SK-N-SH treated with all-trans-retinoic acid at 6 μM for 48 hours (cell line): Measurements from ENCODE around the gene MILR1.

ENCODE experiments used
- ATAC-seq: fragments of 200-7000 bp; cut with Tn5 transposase; 3 replicates; pipeline ENCODE4 v1.9.1; 2020; ENCODE audit warnings: mild to moderate bottlenecking, moderate library complexity
- ARNTL ChIP-seq: fragments of 450-650 bp; formaldehyde crosslinking; IDR thresholded peaks from 2 replicates; pipeline ENCODE4 v1.5.0; 2020; ENCODE audit warnings: low read depth, mild to moderate bottlenecking, moderate library complexity, borderline replicate concordance
- BACH2 ChIP-seq: fragments of 250-450 bp; sonication (Bioruptor Pico); IDR thresholded peaks from 2 replicates; pipeline ENCODE4 v1.9.0; 2021; ENCODE audit warnings: mild to moderate bottlenecking, borderline replicate concordance
- CSDC2 ChIP-seq: fragments of 250-450 bp; sonication (Bioruptor Pico); IDR thresholded peaks from 2 replicates; pipeline ENCODE4 v1.5.0; 2020; ENCODE audit warnings: mild to moderate bottlenecking, moderate library complexity
- ESRRG ChIP-seq: fragments of 250-450 bp; sonication (Bioruptor Pico); IDR thresholded peaks from 2 replicates; pipeline ENCODE4 v1.6.1; 2021; ENCODE audit warnings: mild to moderate bottlenecking
- GLIS3 ChIP-seq: fragments of 250-450 bp; sonication (Bioruptor Pico); IDR thresholded peaks from 2 replicates; pipeline ENCODE4 v1.5.0; 2020; ENCODE audit warnings: mild to moderate bottlenecking, moderate library complexity
- ISL1 ChIP-seq: fragments of 250-450 bp; sonication (Bioruptor Pico); IDR thresholded peaks from 2 replicates; pipeline ENCODE4 v2.1.2; 2022; ENCODE audit warnings: mild to moderate bottlenecking, moderate library complexity
- OSR1 ChIP-seq: fragments of 250-450 bp; sonication (Bioruptor Pico); IDR thresholded peaks from 2 replicates; pipeline ENCODE4 v1.8.0; 2022; ENCODE audit warnings: moderate library complexity, mild to moderate bottlenecking, inconsistent platforms
- PPARA ChIP-seq: fragments of 250-450 bp; sonication (Bioruptor Pico); IDR thresholded peaks from 2 replicates; pipeline ENCODE4 v1.5.0; 2020; ENCODE audit warnings: mild to moderate bottlenecking, borderline replicate concordance
- SNAI2 ChIP-seq: fragments of 250-450 bp; sonication (Bioruptor Pico); IDR thresholded peaks from 2 replicates; pipeline ENCODE4 v1.5.0; 2020; ENCODE audit warnings: mild to moderate bottlenecking, moderate library complexity
- TCF4 ChIP-seq: fragments of 250-450 bp; sonication (Bioruptor Pico); IDR thresholded peaks from 2 replicates; pipeline ENCODE4 v1.8.0; 2021; ENCODE audit warnings: mild to moderate bottlenecking, moderate library complexity, borderline replicate concordance
- TOX ChIP-seq: fragments of 250-450 bp; sonication (Bioruptor Pico); IDR thresholded peaks from 2 replicates; pipeline ENCODE4 v1.8.0; 2021; ENCODE audit warnings: mild to moderate bottlenecking, moderate library complexity, borderline replicate concordance
- ZC3H10 ChIP-seq: fragments of 250-450 bp; sonication (Bioruptor Pico); IDR thresholded peaks from 2 replicates; pipeline ENCODE4 v1.5.1; 2021; ENCODE audit warnings: mild to moderate bottlenecking, moderate library complexity
- ZFP30 ChIP-seq: fragments of 450-650 bp; formaldehyde crosslinking; IDR thresholded peaks from 2 replicates; pipeline ENCODE4 v1.5.0; 2022; ENCODE audit warnings: mild to moderate bottlenecking, moderate library complexity
- ZNF565 ChIP-seq: fragments of 450-650 bp; formaldehyde crosslinking; conservative IDR thresholded peaks from 2 replicates; pipeline ENCODE4 v1.5.0; 2020; ENCODE audit warnings: low read depth, mild to moderate bottlenecking, moderate library complexity
- ZNF70 ChIP-seq: fragments of 450-650 bp; formaldehyde crosslinking; IDR thresholded peaks from 2 replicates; pipeline ENCODE4 v1.5.0; 2020; ENCODE audit warnings: mild to moderate bottlenecking, moderate library complexity
- ZNF8 ChIP-seq: fragments of 450-650 bp; formaldehyde crosslinking; IDR thresholded peaks from 2 replicates; pipeline ENCODE4 v1.5.0; 2020; ENCODE audit warnings: mild to moderate bottlenecking, moderate library complexity
- TF ChIP-seq, protein P1 (sequence below): fragments of 250-450 bp; sonication (Bioruptor Pico); IDR thresholded peaks from 2 replicates; pipeline ENCODE4 v1.5.1; 2020; ENCODE audit warnings: low read depth, mild to moderate bottlenecking, moderate library complexity
- TF ChIP-seq, protein P2 (sequence below): fragments of 250-450 bp; sonication (Bioruptor Pico); IDR thresholded peaks from 2 replicates; pipeline ENCODE4 v1.5.0; 2020; ENCODE audit warnings: mild to moderate bottlenecking, moderate library complexity
- TF ChIP-seq, protein P3 (sequence below): fragments of 250-450 bp; sonication (Bioruptor Pico); IDR thresholded peaks from 2 replicates; pipeline ENCODE4 v1.5.1; 2021; ENCODE audit warnings: mild to moderate bottlenecking, moderate library complexity
- TF ChIP-seq, protein P4 (sequence below): fragments of 250-450 bp; sonication (Bioruptor Pico); IDR thresholded peaks from 2 replicates; pipeline ENCODE4 v1.8.0; 2020; ENCODE audit warnings: mild to moderate bottlenecking, moderate library complexity, borderline replicate concordance
- TF ChIP-seq, protein P5 (sequence below): fragments of 250-450 bp; sonication (Bioruptor Pico); IDR thresholded peaks from 2 replicates; pipeline ENCODE4 v1.8.0; 2021; ENCODE audit warnings: low read depth, mild to moderate bottlenecking, moderate library complexity, borderline replicate concordance

The MILR1 gene

DNA sequence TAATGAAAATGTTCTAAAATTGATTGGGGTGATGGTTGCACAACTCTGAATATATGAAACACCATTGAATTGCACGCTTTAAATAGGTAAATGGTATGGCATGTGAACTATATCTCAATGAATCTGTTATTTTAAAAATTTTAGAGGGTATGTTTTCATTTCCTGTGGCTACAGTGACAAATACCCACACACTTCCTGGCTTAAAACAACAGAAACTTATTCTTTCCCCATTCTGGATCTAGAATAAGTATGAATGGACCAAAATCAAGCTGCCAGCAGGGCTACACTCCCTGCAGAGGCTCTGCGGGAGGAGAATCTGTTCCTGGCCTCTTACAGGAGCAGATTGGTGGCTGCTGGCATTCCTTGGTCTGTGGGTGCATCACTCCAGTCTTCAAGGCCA, 47.0 kb upstream of the MILR1 start (continued):
- TF ChIP-seq, protein P1, sequence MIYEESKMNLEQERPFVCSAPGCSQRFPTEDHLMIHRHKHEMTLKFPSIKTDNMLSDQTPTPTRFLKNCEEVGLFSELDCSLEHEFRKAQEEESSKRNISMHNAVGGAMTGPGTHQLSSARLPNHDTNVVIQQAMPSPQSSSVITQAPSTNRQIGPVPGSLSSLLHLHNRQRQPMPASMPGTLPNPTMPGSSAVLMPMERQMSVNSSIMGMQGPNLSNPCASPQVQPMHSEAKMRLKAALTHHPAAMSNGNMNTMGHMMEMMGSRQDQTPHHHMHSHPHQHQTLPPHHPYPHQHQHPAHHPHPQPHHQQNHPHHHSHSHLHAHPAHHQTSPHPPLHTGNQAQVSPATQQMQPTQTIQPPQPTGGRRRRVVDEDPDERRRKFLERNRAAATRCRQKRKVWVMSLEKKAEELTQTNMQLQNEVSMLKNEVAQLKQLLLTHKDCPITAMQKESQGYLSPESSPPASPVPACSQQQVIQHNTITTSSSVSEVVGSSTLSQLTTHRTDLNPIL (CRISPR knock-in tag): no peak
- TF ChIP-seq TOX (CRISPR knock-in tag) (no peak), ZFP30 (CRISPR knock-in tag) (no peak), PPARA (no peak), ZNF565 (no peak)

DNA sequence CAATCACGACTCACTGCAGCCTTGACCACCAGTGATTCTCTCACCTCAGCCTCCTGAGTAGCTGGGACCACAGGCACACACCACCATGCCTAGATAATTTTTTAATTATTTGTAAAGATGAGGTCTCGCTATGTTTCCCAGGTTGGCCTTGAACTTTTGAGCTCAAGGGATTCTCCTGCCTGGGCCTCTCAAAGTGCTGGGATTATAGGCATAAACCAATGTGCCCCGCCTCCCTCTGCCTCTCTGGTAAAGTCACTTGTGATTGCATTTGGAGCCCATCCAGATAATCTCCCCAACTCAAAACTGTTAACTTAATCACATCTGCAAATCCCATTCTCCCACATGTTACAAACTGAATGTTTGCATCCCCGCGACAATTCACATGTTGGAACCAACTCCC, 46.4 kb upstream of the MILR1 start:
- TF ChIP-seq PPARA (no peak), ZNF70 (CRISPR knock-in tag) (no peak), SNAI2 (CRISPR knock-in tag) (no peak), ZNF565 (no peak), CSDC2 (no peak), OSR1 (no peak), ZC3H10 (CRISPR knock-in tag) (no peak), ESRRG (CRISPR knock-in tag) (no peak), ISL1 (CRISPR knock-in tag) (no peak), ARNTL (CRISPR knock-in tag) (no peak), GLIS3 (no peak), BACH2 (no peak), TOX (CRISPR knock-in tag) (no peak), TCF4 (CRISPR knock-in tag) (no peak), ZNF8 (CRISPR knock-in tag) (no peak)
- TF ChIP-seq, protein P1 (CRISPR knock-in tag): no peak
- TF ChIP-seq, protein P2, sequence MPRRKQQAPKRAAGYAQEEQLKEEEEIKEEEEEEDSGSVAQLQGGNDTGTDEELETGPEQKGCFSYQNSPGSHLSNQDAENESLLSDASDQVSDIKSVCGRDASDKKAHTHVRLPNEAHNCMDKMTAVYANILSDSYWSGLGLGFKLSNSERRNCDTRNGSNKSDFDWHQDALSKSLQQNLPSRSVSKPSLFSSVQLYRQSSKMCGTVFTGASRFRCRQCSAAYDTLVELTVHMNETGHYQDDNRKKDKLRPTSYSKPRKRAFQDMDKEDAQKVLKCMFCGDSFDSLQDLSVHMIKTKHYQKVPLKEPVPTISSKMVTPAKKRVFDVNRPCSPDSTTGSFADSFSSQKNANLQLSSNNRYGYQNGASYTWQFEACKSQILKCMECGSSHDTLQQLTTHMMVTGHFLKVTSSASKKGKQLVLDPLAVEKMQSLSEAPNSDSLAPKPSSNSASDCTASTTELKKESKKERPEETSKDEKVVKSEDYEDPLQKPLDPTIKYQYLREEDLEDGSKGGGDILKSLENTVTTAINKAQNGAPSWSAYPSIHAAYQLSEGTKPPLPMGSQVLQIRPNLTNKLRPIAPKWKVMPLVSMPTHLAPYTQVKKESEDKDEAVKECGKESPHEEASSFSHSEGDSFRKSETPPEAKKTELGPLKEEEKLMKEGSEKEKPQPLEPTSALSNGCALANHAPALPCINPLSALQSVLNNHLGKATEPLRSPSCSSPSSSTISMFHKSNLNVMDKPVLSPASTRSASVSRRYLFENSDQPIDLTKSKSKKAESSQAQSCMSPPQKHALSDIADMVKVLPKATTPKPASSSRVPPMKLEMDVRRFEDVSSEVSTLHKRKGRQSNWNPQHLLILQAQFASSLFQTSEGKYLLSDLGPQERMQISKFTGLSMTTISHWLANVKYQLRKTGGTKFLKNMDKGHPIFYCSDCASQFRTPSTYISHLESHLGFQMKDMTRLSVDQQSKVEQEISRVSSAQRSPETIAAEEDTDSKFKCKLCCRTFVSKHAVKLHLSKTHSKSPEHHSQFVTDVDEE (CRISPR knock-in tag): no peak
- TF ChIP-seq, protein P3, sequence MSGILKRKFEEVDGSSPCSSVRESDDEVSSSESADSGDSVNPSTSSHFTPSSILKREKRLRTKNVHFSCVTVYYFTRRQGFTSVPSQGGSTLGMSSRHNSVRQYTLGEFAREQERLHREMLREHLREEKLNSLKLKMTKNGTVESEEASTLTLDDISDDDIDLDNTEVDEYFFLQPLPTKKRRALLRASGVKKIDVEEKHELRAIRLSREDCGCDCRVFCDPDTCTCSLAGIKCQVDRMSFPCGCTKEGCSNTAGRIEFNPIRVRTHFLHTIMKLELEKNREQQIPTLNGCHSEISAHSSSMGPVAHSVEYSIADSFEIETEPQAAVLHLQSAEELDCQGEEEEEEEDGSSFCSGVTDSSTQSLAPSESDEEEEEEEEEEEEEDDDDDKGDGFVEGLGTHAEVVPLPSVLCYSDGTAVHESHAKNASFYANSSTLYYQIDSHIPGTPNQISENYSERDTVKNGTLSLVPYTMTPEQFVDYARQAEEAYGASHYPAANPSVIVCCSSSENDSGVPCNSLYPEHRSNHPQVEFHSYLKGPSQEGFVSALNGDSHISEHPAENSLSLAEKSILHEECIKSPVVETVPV (CRISPR knock-in tag): no peak
- TF ChIP-seq, protein P4, sequence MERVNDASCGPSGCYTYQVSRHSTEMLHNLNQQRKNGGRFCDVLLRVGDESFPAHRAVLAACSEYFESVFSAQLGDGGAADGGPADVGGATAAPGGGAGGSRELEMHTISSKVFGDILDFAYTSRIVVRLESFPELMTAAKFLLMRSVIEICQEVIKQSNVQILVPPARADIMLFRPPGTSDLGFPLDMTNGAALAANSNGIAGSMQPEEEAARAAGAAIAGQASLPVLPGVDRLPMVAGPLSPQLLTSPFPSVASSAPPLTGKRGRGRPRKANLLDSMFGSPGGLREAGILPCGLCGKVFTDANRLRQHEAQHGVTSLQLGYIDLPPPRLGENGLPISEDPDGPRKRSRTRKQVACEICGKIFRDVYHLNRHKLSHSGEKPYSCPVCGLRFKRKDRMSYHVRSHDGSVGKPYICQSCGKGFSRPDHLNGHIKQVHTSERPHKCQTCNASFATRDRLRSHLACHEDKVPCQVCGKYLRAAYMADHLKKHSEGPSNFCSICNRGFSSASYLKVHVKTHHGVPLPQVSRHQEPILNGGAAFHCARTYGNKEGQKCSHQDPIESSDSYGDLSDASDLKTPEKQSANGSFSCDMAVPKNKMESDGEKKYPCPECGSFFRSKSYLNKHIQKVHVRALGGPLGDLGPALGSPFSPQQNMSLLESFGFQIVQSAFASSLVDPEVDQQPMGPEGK (CRISPR knock-in tag): no peak
- TF ChIP-seq, all 23 proteins: peak for 0
- ATAC-seq: no peak

DNA sequence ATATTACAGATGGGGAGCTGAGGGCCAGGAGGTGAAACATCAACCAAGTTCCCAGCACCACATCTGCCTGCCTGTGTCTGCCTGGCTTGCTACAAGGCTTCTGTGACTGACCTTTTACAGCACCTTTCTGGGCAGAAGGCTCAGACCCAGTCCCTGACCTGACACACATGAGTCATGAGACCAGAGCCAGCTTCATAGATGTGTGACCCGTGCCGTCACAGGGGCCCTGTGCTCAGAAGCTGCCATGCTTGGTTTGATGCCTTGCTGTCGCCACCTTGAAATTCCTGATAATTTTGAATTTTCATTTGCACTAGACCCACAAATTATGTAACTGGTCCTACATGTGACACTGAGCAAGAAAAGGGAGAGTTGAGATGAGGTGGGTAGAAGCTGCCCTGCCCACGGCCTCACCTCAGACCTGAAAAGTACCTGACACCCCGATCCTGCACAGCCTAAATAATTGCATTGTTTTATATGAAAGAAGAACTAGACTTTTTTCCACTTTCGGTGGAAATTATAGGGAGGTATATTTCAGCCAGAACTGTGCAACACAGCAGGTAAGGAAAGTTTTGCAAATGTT, 44.9 kb upstream of the MILR1 start:
- no peak for ATAC-seq
- TF ChIP-seq, protein P5, sequence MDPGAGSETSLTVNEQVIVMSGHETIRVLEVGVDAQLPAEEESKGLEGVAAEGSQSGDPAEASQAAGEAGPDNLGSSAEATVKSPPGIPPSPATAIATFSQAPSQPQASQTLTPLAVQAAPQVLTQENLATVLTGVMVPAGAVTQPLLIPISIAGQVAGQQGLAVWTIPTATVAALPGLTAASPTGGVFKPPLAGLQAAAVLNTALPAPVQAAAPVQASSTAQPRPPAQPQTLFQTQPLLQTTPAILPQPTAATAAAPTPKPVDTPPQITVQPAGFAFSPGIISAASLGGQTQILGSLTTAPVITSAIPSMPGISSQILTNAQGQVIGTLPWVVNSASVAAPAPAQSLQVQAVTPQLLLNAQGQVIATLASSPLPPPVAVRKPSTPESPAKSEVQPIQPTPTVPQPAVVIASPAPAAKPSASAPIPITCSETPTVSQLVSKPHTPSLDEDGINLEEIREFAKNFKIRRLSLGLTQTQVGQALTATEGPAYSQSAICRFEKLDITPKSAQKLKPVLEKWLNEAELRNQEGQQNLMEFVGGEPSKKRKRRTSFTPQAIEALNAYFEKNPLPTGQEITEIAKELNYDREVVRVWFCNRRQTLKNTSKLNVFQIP: no peak
- TF ChIP-seq, protein P1 (CRISPR knock-in tag): no peak
